HG02798 (cell line): ENCODE data around the gene PLXNA3.

Source experiments
- ATAC-seq: cut with Tn5 transposase; IDR thresholded peaks from one replicate; pipeline ENCODE4 v1.9.1; 2021; ENCODE audit warnings: mild to moderate bottlenecking; ENCODE audit not compliant: unreplicated experiment, poor library complexity

Gene PLXNA3

DNA sequence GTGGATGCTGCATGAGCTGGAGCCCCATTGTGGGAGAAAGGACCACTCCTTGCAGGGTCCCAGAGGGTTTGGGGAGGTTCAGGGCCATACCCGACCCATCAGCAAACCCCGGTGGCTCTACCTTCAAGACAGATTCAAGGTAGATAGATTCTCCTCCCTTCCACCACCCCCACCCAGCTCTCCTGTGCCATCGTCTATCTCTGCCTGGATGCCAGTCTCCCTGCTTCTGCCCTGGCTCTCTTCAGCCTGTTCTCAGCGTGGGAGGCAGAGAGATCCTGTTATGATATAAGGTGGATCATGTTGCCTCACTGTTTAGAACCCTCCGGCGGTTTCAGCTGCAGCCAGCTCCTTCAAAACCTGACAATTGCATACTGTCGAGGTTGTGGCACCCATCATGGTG lies 15.6 kb downstream of the PLXNA3 start:
- ATAC-seq: no peak

DNA sequence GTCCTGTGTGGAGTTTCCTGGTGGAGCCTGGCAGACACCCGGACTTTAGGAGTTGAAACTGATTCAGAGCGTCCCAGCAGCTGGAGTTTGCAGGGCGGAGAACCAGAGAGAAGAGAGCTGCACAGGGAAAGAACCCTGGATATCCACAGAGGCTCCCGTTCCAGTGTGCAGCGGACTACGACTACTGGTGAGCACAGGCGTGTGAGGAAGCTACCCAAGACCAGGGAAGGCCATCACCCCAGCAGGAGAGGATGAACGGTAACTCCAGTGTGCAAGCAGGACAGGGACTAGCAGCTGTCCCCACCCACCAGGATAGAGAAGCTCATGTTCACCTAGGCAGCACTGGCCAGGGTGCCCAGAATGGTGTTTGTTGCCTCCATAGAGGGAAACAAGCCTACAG lies 18.7 kb downstream of the PLXNA3 start:
- no peak for ATAC-seq

DNA sequence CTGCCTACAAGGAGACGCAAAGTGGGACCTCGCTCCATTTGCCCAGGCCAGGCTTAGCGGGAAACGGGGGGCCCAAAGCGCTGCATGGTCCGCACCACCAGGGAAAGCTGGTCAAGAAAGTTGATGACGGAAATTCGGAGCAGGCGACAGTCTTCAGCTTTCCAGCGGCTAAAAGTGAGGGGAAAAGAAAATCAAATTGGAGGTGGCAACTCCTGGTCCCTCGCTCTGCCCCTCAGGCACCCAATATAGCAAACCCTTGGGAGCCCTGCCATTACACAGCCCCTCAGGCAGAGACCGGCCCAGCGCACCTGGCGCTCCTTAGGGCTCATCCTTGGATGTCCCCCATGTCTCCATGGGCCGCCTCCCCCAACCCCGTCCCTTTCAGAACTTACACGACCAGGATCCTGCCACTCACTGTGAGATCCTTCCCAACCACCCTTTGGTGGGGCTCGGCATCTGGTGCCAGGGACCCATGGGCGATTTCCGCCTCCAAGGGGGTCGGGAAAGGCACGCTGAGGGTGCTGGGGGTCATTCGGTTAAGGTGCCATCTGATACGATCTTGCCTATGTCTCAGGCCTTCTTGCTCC lies 19.9 kb downstream of the PLXNA3 start:
- no peak for ATAC-seq

DNA sequence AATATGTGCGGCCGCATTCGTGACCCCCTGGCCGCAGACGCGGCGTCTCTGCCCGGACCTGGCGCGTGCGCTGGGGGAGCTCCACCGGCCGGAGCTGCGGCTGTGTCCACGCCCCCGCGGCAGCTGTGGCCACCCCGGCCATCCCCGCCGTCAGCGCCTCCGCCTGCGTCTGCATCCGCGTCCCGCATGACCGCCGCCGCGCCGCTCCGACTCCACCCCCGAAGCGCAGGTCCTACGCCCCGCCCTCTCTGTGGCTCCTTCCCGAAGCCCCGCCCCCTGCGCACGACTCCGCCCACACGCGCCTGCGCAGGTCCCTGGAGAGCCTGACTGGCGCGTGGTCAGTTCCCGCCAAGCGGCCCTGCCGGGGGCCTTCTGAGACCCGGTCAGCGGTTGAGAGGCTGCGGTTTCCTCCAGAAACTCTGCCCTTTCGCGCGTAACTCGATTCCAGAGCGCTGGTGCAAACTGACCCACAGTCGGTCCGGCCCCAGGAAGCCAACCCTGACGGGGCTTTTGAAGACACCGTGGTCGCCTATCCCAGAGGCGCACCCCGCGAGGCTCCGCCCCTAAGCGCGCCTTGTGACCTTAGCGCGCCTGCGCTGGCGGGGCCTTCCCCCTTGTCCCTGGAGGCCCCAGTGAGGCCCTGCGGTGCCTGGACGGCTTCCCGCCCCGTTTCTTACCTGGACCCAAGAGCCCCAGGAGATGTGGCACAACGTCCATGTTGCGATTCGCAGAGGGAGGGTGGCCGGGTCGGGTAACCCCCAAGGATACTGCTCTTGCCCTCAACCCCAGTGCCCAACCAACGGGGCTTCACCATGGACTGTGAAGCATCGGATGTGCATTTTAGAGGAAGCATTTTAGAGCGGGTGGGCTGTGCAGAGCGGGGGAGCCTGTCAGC lies 20.9 kb downstream of the PLXNA3 start, which contains the start of gene LAGE3:
TSS of gene LAGE3 (minus strand) at position 554 of the 895 bp plus-strand sequence. CDS start at position 188, 366 bp downstream.
- peak; percentile 94 for ATAC-seq

DNA sequence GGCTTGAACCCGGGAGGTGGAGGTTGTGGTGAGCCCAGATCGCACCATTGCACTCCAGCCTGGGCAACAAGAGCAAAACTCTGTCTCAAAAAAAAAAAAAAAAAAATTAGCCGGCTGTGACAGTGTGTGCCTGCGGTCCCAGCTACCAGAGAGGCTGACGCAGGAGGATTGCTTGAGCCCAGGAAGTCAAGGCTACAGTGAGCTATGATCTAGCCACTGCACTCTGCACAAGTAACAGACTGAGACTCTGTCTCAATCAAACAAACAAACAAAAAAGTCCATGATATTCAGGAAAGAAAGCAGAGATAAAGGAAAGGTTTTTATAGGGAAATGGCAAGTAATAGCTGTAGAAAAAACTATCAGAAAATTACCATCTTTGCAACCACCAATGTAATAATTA lies 23.1 kb downstream of the PLXNA3 start:
- no peak for ATAC-seq

DNA sequence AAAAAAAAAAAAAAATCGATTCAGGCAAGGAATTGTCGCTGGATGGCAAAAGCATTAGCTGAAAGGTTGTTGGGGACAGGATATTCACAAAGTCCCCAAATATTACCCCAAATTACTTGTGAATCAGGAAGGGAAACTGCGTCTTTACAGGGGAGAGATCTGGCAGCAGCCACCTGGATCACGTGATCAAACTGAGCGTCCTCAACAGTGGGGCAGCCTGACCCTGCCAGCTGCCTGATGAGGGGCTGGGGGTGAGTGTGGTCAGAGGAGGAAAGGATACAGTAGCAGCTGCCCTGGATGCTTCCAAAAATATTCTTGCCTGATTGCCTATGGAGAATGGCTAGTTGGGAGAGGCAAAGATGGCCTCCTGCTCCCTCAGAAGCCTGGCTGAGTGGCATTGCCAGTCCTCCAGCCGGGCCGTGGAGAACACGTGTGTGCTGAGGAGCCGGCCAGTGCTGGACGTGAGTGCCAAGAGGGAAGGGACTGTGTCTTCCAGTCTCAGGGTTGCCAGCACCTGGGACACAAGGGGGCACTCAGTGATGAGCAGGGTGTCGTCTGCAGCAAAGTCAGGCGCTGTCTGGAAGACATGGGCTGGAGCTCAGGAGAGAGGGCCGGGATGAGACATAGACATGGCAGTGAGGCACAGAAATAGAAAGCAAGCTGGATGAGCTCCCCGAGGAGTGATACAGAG lies 24.0 kb downstream of the PLXNA3 start:
- ATAC-seq: no peak

DNA sequence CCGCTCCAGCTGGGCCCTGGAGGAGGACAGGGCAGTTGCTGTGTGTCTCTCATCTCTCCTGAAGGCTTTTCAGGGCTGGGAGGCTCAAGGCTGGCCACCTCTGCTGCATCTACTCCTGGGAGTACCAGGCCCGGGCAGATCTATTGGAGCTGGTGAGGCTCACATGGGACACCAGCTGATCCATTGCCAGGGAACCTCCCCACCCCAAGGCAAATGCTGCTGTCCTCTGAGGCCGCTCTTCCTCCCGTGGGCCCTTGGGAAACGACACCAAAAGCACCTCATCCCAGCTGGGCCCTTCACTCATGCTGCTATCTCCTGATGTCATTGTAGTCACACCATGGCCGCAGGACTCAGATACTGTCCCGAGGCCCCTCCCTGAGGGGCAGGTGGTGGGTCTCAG lies 24.7 kb downstream of the PLXNA3 start:
- no peak for ATAC-seq

DNA sequence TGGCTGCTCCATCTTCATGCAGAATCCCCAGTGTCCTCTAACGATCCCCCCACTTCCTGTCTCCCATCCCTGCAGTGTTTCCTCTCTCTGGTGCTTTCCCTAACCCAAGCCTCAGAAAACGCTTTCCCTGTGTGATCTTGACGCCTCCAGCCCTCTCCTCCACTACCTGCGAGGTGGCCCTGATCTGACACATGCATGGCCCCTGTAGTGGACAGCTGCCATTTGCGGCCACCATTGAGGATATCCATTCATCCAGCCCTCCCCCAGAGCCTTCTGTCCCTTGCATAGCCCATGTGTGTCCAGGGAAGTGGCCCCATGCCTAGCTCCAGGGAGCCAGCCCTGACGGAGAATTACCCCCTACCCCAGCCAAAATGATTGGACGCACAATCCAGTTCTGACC lies 25.2 kb downstream of the PLXNA3 start:
- no peak for ATAC-seq

DNA sequence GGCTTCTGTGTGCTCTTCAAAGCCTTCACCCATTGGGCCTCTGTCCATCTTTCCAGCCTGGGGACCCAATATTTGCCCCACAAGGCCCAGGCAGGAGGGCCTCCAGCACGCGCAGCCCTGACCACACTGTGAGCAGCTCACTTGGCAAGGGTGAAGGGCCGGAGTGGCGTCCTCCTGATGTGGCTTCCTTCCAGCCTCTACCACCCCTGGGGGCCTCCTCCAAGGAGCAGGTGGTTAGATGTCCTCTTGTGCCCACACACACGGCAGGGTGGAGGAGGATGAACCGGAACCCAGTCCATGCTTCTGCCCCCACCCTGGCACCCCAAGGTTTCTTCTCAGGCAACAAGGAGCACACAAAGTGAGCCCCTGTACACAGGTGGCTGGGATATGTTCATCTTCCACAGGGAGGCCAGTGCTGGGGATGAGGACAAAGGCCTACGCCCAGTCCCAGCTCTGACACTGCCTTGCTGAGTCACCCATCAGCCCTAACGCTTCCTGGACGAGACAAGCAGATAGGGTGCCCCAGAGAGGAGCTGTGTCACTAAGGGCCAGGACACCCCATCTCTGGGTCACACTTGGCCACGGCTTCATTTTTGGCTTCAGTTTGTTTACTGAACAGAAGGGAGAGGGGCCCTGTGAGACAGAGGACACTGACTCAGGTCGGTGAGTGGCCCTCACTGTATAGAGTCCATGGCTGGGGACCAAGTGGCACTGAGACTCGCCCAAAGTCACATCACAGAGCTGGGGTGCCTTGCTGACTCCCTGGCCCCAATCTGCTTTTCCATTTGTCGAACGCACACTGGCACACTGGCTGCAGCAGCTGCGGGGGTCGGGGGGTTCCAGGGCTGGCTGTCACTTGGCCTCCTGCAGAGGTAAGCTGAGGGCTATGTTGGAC lies 26.4 kb downstream of the PLXNA3 start:
- no peak for ATAC-seq

DNA sequence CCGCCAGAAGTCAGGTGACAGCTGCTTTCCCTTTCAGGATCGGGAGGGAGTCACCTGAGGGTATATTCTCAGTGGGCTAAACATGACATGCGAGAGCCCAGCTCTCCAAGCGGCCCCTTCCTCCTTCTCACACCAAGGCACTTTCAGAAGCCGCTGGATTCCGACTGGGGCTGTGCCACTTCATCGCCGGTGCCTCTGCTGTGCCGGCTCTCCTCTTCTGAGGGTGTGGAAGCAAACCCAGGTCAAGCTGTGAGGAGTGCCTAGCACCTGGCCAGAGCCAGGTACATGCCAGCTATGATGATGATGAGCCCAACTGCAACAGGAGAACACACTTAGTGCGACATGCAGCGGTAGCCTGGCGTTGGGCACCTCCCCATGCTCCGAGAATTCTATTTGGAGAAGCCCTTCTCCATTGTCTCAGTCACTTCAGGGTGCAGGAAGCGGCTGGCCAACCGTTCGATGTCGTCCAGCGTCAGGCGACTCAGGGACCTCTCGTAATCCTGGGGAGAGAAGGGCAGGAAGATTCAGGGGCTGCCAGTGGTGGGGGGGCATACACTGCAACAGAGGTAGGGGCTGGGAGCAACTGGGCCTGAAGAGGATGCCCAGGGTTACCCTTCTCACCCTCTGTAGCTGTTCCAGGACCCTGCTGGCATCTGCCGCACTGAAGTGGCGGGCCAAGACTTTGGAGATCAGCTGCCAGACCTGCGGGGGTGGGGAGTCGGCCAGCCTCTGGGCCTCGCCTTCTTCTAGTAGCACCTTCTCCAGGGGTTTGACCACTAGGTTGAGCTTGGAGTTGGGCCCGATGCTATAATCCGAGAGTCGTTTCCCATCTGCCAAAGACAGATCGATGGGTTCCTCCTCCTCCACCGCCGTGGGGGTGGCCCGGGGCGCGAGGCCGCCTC lies 27.3 kb downstream of the PLXNA3 start:
- no peak for ATAC-seq

DNA sequence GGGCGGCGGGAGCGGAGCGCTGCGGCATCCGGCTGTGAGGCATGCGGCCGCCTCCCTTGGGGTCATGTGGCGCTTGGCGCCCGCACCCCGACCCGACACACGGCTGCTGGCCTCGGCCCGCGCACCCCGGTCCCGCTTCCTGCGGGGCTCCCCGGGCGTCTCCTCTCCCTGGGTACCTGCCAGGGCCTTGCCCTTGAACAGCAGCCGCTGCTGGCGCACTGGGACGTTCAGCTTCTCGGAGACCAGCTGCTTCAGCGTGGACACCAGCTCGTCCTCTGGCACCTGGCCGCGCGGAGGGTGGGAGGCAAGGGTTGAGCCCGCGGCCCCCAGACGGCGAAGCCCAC lies 27.9 kb downstream of the PLXNA3 start:
- no peak for ATAC-seq

DNA sequence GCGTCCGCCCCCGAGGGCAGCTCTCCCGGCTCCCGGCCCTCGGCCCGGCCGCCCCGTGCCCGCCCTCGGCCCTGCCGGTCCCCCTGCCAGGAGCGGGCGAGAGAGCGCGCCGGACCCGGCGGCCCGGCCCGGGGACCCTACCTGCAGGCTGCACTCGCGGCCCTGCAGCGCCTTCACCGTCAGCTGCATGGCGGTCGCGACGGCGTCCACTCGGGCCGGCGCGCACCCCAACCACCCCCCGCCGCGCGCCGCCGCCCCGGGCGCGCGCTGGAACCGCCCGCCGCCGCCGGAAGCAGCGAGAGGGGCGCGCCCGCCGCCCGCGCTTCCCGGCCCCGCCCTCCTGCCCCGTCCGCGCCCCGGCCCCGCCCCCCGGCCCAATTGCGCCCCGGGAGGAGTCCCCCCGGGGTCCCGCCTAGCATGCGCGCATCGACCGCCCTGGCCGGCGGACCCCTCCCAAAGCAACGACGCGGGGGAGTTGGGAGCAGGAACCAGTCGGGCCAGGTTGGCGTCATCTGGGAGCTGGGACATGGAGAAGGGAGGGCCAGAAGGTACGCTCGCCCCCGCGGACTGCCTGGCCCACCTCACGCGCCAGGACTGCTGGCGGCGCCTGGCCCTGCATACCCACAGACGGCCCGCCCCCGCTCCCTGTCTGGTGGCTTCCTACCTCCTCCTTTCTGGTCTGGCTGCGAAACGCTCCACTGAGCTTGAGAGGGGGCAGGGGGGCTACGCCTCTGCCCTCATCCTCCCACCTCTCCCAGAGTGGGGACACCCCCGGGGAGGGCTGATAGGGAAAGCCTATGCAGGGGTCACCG lies 28.5 kb downstream of the PLXNA3 start, which contains the start of gene UBL4A:
TSS of gene UBL4A (minus strand) at position 220 of the 812 bp plus-strand sequence. CDS start at position 189, 31 bp downstream.
- peak; percentile 45 for ATAC-seq

DNA sequence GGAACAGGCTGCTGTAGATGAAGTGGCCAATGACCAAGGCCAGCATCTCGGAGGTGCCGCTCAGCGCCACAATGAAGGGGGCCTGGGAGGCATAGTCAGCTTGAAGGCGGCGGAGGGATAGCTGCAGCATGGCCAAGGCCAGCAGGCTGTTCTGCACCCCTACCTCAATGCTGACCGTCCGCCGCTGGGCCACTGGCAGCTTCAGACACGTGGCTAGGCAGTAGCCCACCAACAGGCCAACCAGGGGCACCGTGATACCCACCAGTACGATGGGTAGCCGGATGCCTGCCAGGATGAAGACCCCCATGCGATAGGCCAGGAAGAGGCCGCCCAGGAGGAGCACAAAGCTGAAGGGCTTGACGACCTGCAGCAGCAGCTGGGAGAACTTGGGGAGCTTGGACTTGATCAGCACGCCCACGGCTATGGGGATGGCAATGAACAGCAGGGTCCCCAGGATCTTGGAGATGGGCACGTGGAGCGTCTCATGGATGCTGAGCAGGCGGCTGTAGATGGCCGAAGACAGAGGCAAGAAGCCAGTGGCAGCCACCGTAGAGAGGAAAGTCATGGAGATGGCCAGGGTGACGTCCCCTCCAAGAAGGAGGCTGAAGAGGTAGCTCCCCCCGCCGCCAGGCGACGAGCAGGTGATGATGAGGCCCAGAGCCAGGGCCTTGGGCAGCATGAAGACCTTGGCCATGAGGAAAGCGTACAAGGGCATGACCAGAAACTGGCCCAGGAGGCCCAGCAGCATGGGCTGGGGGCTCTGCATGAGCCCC lies 29.6 kb downstream of the PLXNA3 start:
- ATAC-seq: no peak

DNA sequence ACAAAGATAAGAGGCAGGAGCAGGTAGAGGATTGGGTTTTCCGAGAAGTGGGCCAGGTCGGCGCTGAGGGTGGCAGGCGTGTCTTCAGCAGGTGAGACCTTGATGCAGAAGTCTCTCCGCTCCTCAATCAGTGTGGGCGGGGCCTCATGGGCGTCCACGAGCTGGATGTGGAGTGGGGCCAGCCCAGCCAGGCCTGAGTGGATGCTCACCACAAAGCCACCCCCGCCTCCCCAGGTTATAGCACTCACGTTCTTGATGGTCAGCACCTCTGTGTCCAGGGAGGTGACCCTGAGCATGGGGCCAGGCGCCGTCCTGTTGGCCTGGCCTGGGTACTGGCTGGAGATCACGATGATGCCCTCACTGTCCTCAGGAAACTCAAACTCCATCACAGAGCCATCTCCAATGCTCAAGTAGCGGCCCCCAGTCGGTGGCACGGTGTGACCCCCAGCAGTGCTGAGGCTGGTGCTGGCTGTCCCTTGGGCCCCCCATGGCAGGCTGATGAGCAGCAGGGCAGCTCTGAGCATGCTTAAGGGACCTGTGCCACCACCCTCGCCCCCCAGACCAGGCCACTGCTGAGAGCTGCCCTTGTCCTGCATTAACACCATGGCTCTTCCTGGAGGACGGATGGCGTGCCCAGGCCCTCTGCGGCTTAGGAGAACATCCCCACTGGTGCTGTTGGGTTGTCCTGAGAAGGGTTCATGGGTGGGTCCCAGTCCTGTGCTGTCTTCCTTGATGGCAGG lies 30.4 kb downstream of the PLXNA3 start:
- no peak for ATAC-seq

DNA sequence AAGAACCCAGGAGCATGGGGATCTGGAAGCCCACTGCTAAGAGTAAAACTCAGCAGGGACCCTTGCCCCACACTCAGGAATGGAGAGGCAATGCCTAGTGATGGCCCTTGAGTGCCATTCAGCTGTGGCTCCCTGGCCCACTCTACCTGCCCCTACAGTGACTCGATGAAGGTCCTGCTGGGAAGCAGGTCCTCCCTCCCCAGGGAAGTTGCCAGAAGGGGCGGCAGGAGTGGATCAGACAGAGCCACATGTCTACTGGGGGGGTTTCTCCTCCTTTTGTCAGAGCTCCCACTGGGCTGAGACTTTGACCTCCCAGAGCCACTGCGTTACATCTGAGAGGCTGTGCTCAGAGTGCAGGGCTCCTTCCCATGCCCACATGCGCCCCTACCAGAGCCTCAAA lies 31.1 kb downstream of the PLXNA3 start:
- ATAC-seq: no peak

DNA sequence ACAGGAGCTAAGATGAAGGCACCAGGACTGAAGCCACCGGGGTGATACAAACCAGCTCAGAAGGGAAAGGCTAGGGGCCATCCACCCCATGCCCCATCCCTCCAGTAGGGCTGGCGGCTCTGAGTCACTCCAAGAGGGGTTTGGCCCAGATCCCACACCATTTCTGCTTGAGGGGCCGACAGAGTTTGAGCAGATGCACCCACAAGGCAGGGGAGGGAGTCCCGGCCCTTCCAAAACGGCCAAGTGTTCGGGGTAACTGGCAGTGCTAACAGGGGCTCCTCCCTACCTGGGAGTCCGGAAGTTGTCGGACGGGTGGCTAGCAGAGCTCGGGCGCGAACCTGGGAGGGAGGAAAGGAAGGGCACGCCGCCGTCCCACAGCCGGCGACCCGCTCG lies 31.9 kb downstream of the PLXNA3 start:
- peak; percentile 24 for ATAC-seq
